K562 (cell line): Measurements from ENCODE around the gene TPD52L1. TPM values are rescaled to one million over a fixed set of nuclear protein-coding genes. Genes with fewer than 3 reads are reported as not detected.
"Not testable (repeated sequence)": the region's sequence is repeated elsewhere in the genome, so short reads cannot be mapped to it uniquely, and the experiment has no call there.

Experiments
- ATAC-seq: fragments of 200-7000 bp; cut with Tn5 transposase; 3 replicates; pipeline ENCODE4 v1.9.1; 2020; ENCODE audit warnings: moderate library complexity
- BruUV-seq: library from RNA; stranded (reverse); fragments of 400-500 nt; replicated peaks from 2 replicates; lab custom pipeline; 2021; lab: Mats Ljungman, UMichigan
- CTCF ChIA-PET: fragments of 300-600 bp; formaldehyde crosslinking; extraction: SDS; loops from one replicate; lab custom pipeline; 2021; ENCODE audit warnings: low intra/inter-chr PET ratio; lab: Yijun Ruan, JAX
- POLR2A ChIA-PET: fragments of 300-600, 350-650 bp; sonication (Branson Sonifier 250); formaldehyde crosslinking; extraction: SDS; loops from one replicate; lab custom pipeline; 2021; ENCODE audit warnings: antibody characterized with exemption, inconsistent platforms; lab: Yijun Ruan, JAX
- DNase-seq, 4 experiments: peaks; one replicate each; pipeline versions ENCODE4 v3.0.0 to v3.0.0-alpha.2; 2011 to 2018; ENCODE audit warnings: low spot score in 3 of 4, mixed read lengths in 3 of 4; ENCODE audit errors: extremely low read depth in 1 of 4
- FAIRE-seq: peaks from 2 replicates; lab custom pipeline; 2011; peaks lifted over from hg19 to GRCh38; lab: Jason Lieb, UNC
- H2AFZ ChIP-seq: 2 replicates; pipeline ENCODE4 v1.6.0; 2011; ENCODE audit warnings: low read depth, low read length, control low read depth, inconsistent platforms
- H3K27ac ChIP-seq: fragments of 200-600 bp; 3 replicates; pipeline ENCODE4 v1.8.0; 2011; ENCODE audit warnings: low read depth, mild to moderate bottlenecking, control low read depth, inconsistent platforms, low read length, moderate library complexity, mixed read lengths; ENCODE audit errors: extremely low read depth
- H3K27me3 ChIP-seq, 2 experiments: fragments of 300-600 bp in 1 of 2; 2 replicates in 1 of 2; 3 replicates in 1 of 2; pipeline versions ENCODE4 v1.6.0 to v1.8.0; 2011; ENCODE audit warnings: inconsistent platforms in 2 of 2, low read length in 2 of 2, mild to moderate bottlenecking in 1 of 2, mixed read lengths in 1 of 2, moderate library complexity in 1 of 2; ENCODE audit not compliant: control insufficient read depth in 2 of 2, insufficient read depth in 2 of 2
- H3K36me3 ChIP-seq: fragments of 300-600 bp; 3 replicates; pipeline ENCODE4 v1.8.0; 2011; ENCODE audit warnings: mild to moderate bottlenecking, low read length, inconsistent platforms; ENCODE audit not compliant: control insufficient read depth, insufficient read depth
- H3K4me1 ChIP-seq, 2 experiments: fragments of 200-600 bp in 1 of 2; replicated peaks in 1 of 2; 2 replicates in 1 of 2; 3 replicates in 1 of 2; pipeline versions ENCODE4 v1.5.1 to v1.8.0; 2011; ENCODE audit warnings: inconsistent platforms in 2 of 2, low read length in 2 of 2, mild to moderate bottlenecking in 1 of 2, mixed read lengths in 1 of 2, moderate library complexity in 1 of 2; ENCODE audit not compliant: control insufficient read depth in 2 of 2, insufficient read depth in 2 of 2
- H3K4me2 ChIP-seq: 2 replicates; pipeline ENCODE4 v1.6.1; 2011; ENCODE audit warnings: low read length, control low read depth, inconsistent platforms, mixed read lengths; ENCODE audit not compliant: insufficient read depth
- H3K4me3 ChIP-seq: fragments of 200-600 bp; sonication (generic), shearing (Covaris generic); 2 replicates; pipeline ENCODE4 v1.5.1; 2016; ENCODE audit warnings: control low read depth, inconsistent platforms
- H3K79me2 ChIP-seq: fragments of 200-600 bp; 3 replicates; pipeline ENCODE4 v1.8.0; 2011; ENCODE audit warnings: low read length, inconsistent platforms; ENCODE audit not compliant: control insufficient read depth, insufficient read depth
- H3K9ac ChIP-seq, 2 experiments: 2 replicates each; pipeline versions ENCODE4 v1.6.0 to v1.6.1; 2011; ENCODE audit warnings: low read depth in 2 of 2, low read length in 2 of 2, control low read depth in 1 of 2, inconsistent platforms in 1 of 2, mild to moderate bottlenecking in 1 of 2, mixed read lengths in 1 of 2; ENCODE audit not compliant: insufficient read depth in 1 of 2
- H3K9me1 ChIP-seq: one replicate; pipeline ENCODE4 v1.6.0; 2011; ENCODE audit warnings: inconsistent platforms, mild to moderate bottlenecking, low read length, moderate library complexity; ENCODE audit not compliant: control insufficient read depth, insufficient read depth
- H3K9me3 ChIP-seq: replicated peaks from 2 replicates; pipeline ENCODE4 v1.5.1; 2011; ENCODE audit warnings: low read depth, low read length, inconsistent platforms; ENCODE audit not compliant: control insufficient read depth, insufficient read depth
- H4K20me1 ChIP-seq: replicated peaks from 2 replicates; pipeline ENCODE4 v1.6.1; 2011; ENCODE audit warnings: low read length, inconsistent platforms, mixed read lengths; ENCODE audit not compliant: control insufficient read depth, insufficient read depth
- BRF1 ChIP-seq: IDR thresholded peaks from 3 replicates; pipeline ENCODE4 v1.6.1; 2011; ENCODE audit warnings: borderline replicate concordance, mild to moderate bottlenecking; ENCODE audit not compliant: insufficient read length; ENCODE audit errors: extremely low read depth
- CBX3 ChIP-seq, 2 experiments: IDR thresholded peaks; 1 replicate in 1 of 2; 2 replicates in 1 of 2; pipeline ENCODE4 v1.6.1; 2012; ENCODE audit warnings: inconsistent platforms in 2 of 2, low read length in 2 of 2, borderline replicate concordance in 1 of 2, control low read depth in 1 of 2
- CHAMP1 ChIP-seq: fragments of 450-650 bp; IDR thresholded peaks from 2 replicates; pipeline ENCODE4 v1.6.1; 2016; ENCODE audit warnings: mild to moderate bottlenecking
- FOXK1 ChIP-seq: sonication (generic); formaldehyde crosslinking; IDR thresholded peaks from 2 replicates; pipeline ENCODE4 v1.8.0; 2022; ENCODE audit warnings: missing genetic modification reagents, mild to moderate bottlenecking, borderline replicate concordance
- GABPA ChIP-seq: fragments of 200-800 bp; sonication (Bioruptor generic); conservative IDR thresholded peaks from 2 replicates; pipeline ENCODE4 v1.6.1; 2016; ENCODE audit warnings: low read depth, missing genetic modification characterization, missing compliant biosample characterization
- HBP1 ChIP-seq: fragments of 450-650 bp; formaldehyde crosslinking; IDR thresholded peaks from 2 replicates; pipeline ENCODE4 v1.4.0; 2022; ENCODE audit warnings: missing genetic modification characterization
- HDGF ChIP-seq: fragments of 450-650 bp; IDR thresholded peaks from 2 replicates; pipeline ENCODE4 v1.6.1; 2016
- KLF10 ChIP-seq: fragments of 250-450 bp; sonication (Bioruptor Pico); IDR thresholded peaks from 2 replicates; pipeline ENCODE4 v1.6.1; 2021; ENCODE audit warnings: matching md5 sums
- KLF13 ChIP-seq: fragments of 450-650 bp; IDR thresholded peaks from 2 replicates; pipeline ENCODE4 v1.6.1; 2016; ENCODE audit warnings: missing genetic modification characterization, low read depth, mild to moderate bottlenecking, missing compliant biosample characterization, moderate library complexity, borderline replicate concordance
- SMAD4 ChIP-seq: fragments of 250-450 bp; sonication (Bioruptor Pico); conservative IDR thresholded peaks from 2 replicates; pipeline ENCODE4 v1.8.0; 2021; ENCODE audit warnings: inconsistent platforms, mild to moderate bottlenecking, moderate library complexity
- TGIF2 ChIP-seq: sonication (generic); formaldehyde crosslinking; IDR thresholded peaks from 2 replicates; pipeline ENCODE4 v1.8.1; 2022; ENCODE audit warnings: mild to moderate bottlenecking, missing genetic modification reagents, moderate library complexity
- ZNF316 ChIP-seq: fragments of 450-650 bp; IDR thresholded peaks from 2 replicates; pipeline ENCODE4 v1.6.1; 2016
- WGBS: fragments of 100-300 bp; shearing (Covaris generic); methylation state at CpG from one replicate; pipeline ENCODE4 v1.1.6; 2016; ENCODE audit warnings: low coverage, mixed read lengths; ENCODE audit not compliant: insufficient coverage; ENCODE audit errors: missing lambda C conversion rate; 5-methylcytosine and 5-hydroxymethylcytosine counted together
- in situ Hi-C: fragments of 300-500 bp; cut with MboI; formaldehyde crosslinking; loops from 4 replicates; pipeline ENCODE4 v1.15.0; 2018; ENCODE audit warnings: inconsistent platforms, mixed read lengths
- intact Hi-C: fragments of 100-400 bp; cut with micrococcal nuclease; formaldehyde crosslinking; loops from 2 replicates; pipeline ENCODE4 v1.14.2; 2022
- polyA plus RNA-seq, 8 experiments: library from polyadenylated mRNA; depleted of rRNA in 4 of 8; stranded (reverse) in 5 of 8; unstranded in 3 of 8; fragments of >200 nt; fragmentation: Nextera tagmentation in 2 of 8; fragmentation: Illumina TruSeq in 1 of 8; extraction: Ambion mirVana in 2 of 8; extraction: Trizol in 1 of 8; gene quantifications; 2 replicates each; pipeline versions ENCODE4 v1.2.1 to v1.2.3, GENCODE V29; 2011 to 2014; ENCODE audit warnings: inconsistent platforms in 1 of 8, missing spikeins in 1 of 8
- total RNA-seq, 7 experiments: library from RNA; depleted of rRNA in 6 of 7; stranded (reverse); fragments of >200 nt in 6 of 7; fragmentation: Illumina TruSeq in 2 of 7; extraction: Trizol in 2 of 7; gene quantifications; 2 replicates each; pipeline versions ENCODE4 v1.2.1 to v1.2.3, GENCODE V29; 2011 to 2021; ENCODE audit warnings: low replicate concordance in 1 of 7

The TPD52L1 gene
- total and polyA plus RNA-seq, 9 of the 15 experiments (the other 6 are each of a cell fraction or from before 2014, with no cell fraction given), result 12.9 to 149 (median 75.7) TPM

- TF ChIP-seq CHAMP1 (no peak), HDGF (no peak), ZNF316 (peak; percentile 49), BRF1 (no peak), HBP1 (CRISPR knock-in tag) (no peak), GABPA (tag) (no peak), KLF13 (tag) (no peak), FOXK1 (CRISPR knock-in tag) (no peak), CBX3 (IDR thresholded peaks at IDR 0.05; ENCODE audit: borderline replicate concordance in 1 of 2, low read length in 2 of 2) (no peak), SMAD4 (no peak), TGIF2 (CRISPR knock-in tag) (no peak), KLF10 (CRISPR knock-in tag) (no peak)
These were observed 29.4 kb upstream of the TPD52L1 start (continued) for GRCh38 chr6:125124049-125124669.

- POLR2A ChIA-PET, in situ Hi-C loops, H3K4me1 ChIP-seq, H3K27ac ChIP-seq, H3K79me2 ChIP-seq, ATAC-seq, DNase-seq, H3K4me2 ChIP-seq, H3K9me3 ChIP-seq, H4K20me1 ChIP-seq, H3K36me3 ChIP-seq, FAIRE-seq, H3K27me3 ChIP-seq, BruUV-seq, H2AFZ ChIP-seq, H3K4me3 ChIP-seq, H3K9me1 ChIP-seq, intact Hi-C loops, H3K9ac ChIP-seq, CTCF ChIA-PET: not testable (repeated sequence)
- 95% methylated on average over 10 of the region's 23 CpGs for WGBS
These were observed 27.7 kb upstream of the TPD52L1 start for GRCh38 chr6:125125856-125126255.
